Endothelial cell (in vitro differentiated cells): ENCODE measurements around the gene SVIL. TPM values are rescaled to one million over a fixed set of nuclear protein-coding genes. Genes with fewer than 3 reads are reported as not detected.

Source experiments
- DNase-seq: peaks from one replicate; pipeline ENCODE4 v3.0.0; 2021; ENCODE audit warnings: low spot score
- H3K27ac Mint-ChIP-seq: one replicate; pipeline ENCODE4 v1.8.0; 2021; ENCODE audit warnings: mixed read lengths, inconsistent platforms; ENCODE audit not compliant: unreplicated experiment
- H3K27me3 Mint-ChIP-seq: one replicate; pipeline ENCODE4 v1.8.0; 2021; ENCODE audit warnings: mild to moderate bottlenecking, moderate library complexity, mixed read lengths, inconsistent platforms; ENCODE audit not compliant: unreplicated experiment
- H3K36me3 Mint-ChIP-seq: one replicate; pipeline ENCODE4 v1.8.0; 2021; ENCODE audit warnings: mild to moderate bottlenecking, low read depth, mixed read lengths, inconsistent platforms; ENCODE audit not compliant: unreplicated experiment
- H3K4me1 Mint-ChIP-seq: one replicate; pipeline ENCODE4 v1.8.0; 2021; ENCODE audit warnings: mild to moderate bottlenecking, mixed read lengths, inconsistent platforms; ENCODE audit not compliant: unreplicated experiment
- H3K4me3 Mint-ChIP-seq: one replicate; pipeline ENCODE4 v1.8.0; 2021; ENCODE audit warnings: mild to moderate bottlenecking, mixed read lengths, inconsistent platforms; ENCODE audit not compliant: unreplicated experiment
- H3K9me3 Mint-ChIP-seq: one replicate; pipeline ENCODE4 v1.8.0; 2021; ENCODE audit warnings: mixed read lengths, inconsistent platforms; ENCODE audit not compliant: unreplicated experiment
- total RNA-seq: library from RNA; stranded (reverse); fragmentation: NEBNext Ultra II Directional; extraction: Animal tissue kit (Norgen Biotek cat#: 25700); gene quantifications from one replicate; pipeline ENCODE4 v1.2.1, GENCODE V29; 2021; ENCODE audit not compliant: unreplicated experiment
- TF ChIP-seq, protein P1 (sequence below): fragments of 200-600 bp; sonication (generic); IDR thresholded peaks from one replicate; pipeline ENCODE4 v1.5.0; 2021; ENCODE audit warnings: antibody characterized with exemption; ENCODE audit not compliant: unreplicated experiment

Gene SVIL
- total RNA-seq, 1 donor from 2014 or later, result 125 TPM

DNA sequence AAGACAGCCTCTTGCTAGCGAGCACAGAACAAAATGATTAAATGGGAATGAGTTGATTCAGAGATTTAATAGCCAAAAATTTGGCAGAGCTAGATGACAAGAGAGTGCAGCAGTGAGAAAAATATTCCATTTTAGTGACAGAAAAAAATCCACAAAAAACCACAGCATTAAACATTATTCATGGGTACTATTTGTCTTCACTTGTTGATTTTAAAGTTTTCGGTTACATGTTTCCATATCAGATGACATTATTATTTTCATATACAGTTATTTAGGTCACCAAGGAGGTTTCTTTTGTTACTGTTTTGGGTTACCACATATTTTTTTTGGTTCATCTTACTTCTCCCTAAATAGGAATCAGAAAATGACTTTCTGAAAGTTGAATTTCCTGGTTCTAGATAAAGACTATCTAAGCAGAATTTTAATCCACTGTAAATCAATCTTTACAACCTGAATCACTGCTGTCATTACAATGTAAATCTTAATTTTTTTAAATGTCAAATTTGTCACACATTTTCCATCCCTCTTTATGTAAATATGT lies 87.9 kb downstream of the SVIL start:
- TF ChIP-seq, protein P1, sequence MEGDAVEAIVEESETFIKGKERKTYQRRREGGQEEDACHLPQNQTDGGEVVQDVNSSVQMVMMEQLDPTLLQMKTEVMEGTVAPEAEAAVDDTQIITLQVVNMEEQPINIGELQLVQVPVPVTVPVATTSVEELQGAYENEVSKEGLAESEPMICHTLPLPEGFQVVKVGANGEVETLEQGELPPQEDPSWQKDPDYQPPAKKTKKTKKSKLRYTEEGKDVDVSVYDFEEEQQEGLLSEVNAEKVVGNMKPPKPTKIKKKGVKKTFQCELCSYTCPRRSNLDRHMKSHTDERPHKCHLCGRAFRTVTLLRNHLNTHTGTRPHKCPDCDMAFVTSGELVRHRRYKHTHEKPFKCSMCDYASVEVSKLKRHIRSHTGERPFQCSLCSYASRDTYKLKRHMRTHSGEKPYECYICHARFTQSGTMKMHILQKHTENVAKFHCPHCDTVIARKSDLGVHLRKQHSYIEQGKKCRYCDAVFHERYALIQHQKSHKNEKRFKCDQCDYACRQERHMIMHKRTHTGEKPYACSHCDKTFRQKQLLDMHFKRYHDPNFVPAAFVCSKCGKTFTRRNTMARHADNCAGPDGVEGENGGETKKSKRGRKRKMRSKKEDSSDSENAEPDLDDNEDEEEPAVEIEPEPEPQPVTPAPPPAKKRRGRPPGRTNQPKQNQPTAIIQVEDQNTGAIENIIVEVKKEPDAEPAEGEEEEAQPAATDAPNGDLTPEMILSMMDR, result no peak
- no peaks in the 10 kb centered on the region for H3K9me3 Mint-ChIP-seq
- H3K4me3 Mint-ChIP-seq, result no peak overlapping the region
- no peak overlapping the region for H3K27ac Mint-ChIP-seq
- H3K36me3 Mint-ChIP-seq, result peaks cover 18% of the 10 kb centered on the region
- H3K4me1 Mint-ChIP-seq, result no peaks in the 10 kb centered on the region
- peaks cover 1% of the 10 kb centered on the region for H3K27me3 Mint-ChIP-seq
- no peak for DNase-seq

DNA sequence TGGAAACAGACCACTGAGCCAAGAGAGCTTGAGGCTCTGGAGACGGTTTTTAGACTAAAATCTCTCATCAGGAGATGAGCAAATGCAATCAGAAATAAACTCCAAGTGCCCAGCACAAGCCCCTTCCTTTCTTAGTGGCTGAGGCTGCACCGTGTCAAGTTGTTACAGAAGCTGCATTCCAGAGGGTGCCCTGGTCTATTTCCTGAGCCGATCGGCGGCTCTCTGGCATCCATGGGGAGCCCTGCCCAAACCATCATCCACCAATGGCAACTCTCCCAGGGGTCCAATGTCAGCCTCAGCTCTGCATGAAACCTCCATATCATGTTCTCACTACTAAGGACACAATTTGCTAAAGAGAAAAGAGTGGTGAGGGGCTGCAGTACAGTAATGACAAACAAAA lies 89.6 kb downstream of the SVIL start:
- H3K4me1 Mint-ChIP-seq, result no peaks in the 10 kb centered on the region
- TF ChIP-seq, protein P1, result no peak
- no peak overlapping the region for H3K27ac Mint-ChIP-seq
- H3K27me3 Mint-ChIP-seq, result peaks cover 1% of the 10 kb centered on the region
- no peaks in the 10 kb centered on the region for H3K9me3 Mint-ChIP-seq
- no peak for DNase-seq
- peaks cover 7% of the 10 kb centered on the region for H3K36me3 Mint-ChIP-seq
- H3K4me3 Mint-ChIP-seq, result no peak overlapping the region

DNA sequence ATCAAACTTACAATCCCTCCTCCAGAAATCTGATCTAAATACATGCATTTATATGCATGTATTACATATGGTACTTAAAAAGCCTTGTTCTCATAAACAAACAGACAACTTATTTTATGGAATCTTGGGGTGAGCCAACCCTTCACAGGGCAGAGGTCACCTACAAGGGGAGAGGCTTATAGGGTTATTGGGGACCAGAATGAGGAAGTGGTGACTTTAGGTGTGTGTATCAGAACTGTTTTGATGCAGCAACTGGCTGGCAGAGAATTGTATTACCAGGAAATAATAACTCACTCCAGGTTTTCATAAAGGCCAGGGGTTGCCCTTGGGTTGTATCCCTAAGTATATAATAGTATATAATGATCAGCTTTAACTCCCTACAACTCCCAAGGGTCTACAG lies 91.1 kb downstream of the SVIL start:
- peaks cover 14% of the 10 kb centered on the region for H3K36me3 Mint-ChIP-seq
- H3K9me3 Mint-ChIP-seq, result no peaks in the 10 kb centered on the region
- peaks cover 1% of the 10 kb centered on the region for H3K27me3 Mint-ChIP-seq
- no peak overlapping the region for H3K4me3 Mint-ChIP-seq
- DNase-seq, result no peak
- no peaks in the 10 kb centered on the region for H3K4me1 Mint-ChIP-seq
- H3K27ac Mint-ChIP-seq, result no peak overlapping the region
- TF ChIP-seq, protein P1, result no peak

DNA sequence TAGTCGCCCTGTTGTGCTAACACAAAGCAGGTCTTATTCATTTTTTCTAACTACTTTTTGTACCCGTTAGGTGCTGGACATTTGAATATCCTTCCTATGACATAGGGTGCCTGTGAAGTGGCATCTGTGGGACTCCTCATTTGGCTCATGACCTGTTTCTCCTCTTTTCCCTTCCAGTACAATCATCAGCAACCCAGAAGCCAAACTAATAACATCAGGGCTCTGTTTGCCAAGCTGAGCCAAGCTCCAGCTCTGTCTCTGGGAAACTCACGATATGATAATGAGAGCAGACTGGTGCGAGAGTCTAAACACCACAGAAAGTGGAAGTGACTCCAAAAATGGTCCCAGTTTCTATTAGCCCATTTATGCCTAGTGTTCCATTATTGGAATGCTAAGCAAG lies 92.0 kb downstream of the SVIL start:
- Mint-ChIP-seq H3K36me3 (peaks cover 14% of the 10 kb centered on the region), H3K4me1 (no peaks in the 10 kb centered on the region), H3K4me3 (no peak overlapping the region), H3K27me3 (peaks cover 1% of the 10 kb centered on the region), H3K9me3 (no peaks in the 10 kb centered on the region), H3K27ac (no peak overlapping the region)
- TF ChIP-seq, protein P1, result no peak
- DNase-seq, result no peak

DNA sequence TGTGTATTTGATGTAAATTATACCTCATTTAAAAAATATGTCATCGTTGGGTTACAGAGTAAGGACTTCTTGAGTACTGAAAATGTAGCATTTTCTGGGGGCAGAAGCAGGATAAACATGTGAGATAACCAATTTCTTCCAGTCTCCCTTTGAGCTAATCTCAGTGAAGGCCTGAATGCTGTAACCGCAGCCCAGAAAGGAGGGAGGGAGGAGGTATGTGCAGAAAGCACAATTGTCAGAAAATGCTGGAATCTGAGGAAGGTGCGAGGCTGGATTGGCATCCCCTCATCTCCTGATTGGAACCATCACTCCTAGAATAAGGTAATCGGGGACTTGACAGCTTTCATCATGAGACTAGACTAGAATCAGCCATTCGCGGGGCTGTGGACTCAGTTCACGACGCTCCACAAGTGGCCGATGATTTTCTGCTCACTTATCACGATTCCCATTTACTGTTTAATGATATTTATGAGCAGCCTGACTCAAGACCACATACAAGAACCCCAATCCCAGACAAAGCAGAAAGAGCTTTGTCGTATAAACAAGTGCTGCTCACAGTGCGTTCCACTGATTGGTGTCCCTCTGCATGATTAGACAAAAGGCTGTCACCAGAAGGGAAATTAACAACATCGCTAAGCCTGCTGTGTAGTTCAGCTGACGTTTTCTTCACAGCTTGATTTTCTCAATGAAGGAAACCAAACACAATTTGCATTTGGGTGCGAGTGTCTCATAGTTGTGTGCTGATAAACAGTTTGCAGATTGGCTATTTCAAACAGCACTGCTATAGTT lies 93.2 kb downstream of the SVIL start:
- TF ChIP-seq, protein P1, result no peak
- Mint-ChIP-seq H3K27me3 (peaks cover 1% of the 10 kb centered on the region), H3K27ac (no peak overlapping the region), H3K4me3 (no peak overlapping the region), H3K9me3 (no peaks in the 10 kb centered on the region), H3K4me1 (no peaks in the 10 kb centered on the region), H3K36me3 (peaks cover 14% of the 10 kb centered on the region)
- DNase-seq, result no peak
